ENCODE data around the gene TCP11L2. TPM values are rescaled to one million over a fixed set of nuclear protein-coding genes. Genes with fewer than 3 reads are reported as not detected.

Gene TCP11L2
- total RNA-seq, 1 experiment from 2014 or later, result 7.7 TPM

- no peak overlapping the region for H3K4me3 Mint-ChIP-seq (ENCODE audit: unreplicated experiment)
- Histone ChIP-seq H3K4me1 (peaks cover 15% of the 10 kb centered on the region), H3K27me3 (replicated peaks; ENCODE audit: control insufficient read depth, insufficient read depth, low read length) (no peaks in the 10 kb centered on the region), H3K4me3 (ENCODE audit: low read depth, low read length) (no peak overlapping the region), H3K9me3 (no peaks in the 10 kb centered on the region), H3K36me3 (ENCODE audit: control insufficient read depth, insufficient read depth, low read length) (no peaks in the 10 kb centered on the region)
- H3K36me3 Mint-ChIP-seq (ENCODE audit: insufficient read depth, unreplicated experiment), result no peaks in the 10 kb centered on the region
- no peaks in the 10 kb centered on the region for H3K9me3 Mint-ChIP-seq (ENCODE audit: unreplicated experiment)
- TF ChIP-seq CTCF (IDR thresholded peaks at IDR 0.05; ENCODE audit: insufficient read depth in 1 of 2, low read depth in 1 of 2, low read length in 1 of 2, severe bottlenecking in 1 of 2, unreplicated experiment in 1 of 2), result no peak
- BruUV-seq (replicated peaks), result no TSS peak
- intact Hi-C loops (cut with micrococcal nuclease; ENCODE audit: unreplicated experiment), result no loop called here
- ChIA-PET POLR2A (no interaction called here), CTCF (no interaction called here)
- H3K27me3 Mint-ChIP-seq (ENCODE audit: insufficient read depth, unreplicated experiment), result no peaks in the 10 kb centered on the region
- H3K4me1 Mint-ChIP-seq (ENCODE audit: low read depth, unreplicated experiment), result peaks cover 19% of the 10 kb centered on the region
- DNase-seq, result peak; percentile 52 to 63
- H3K27ac Mint-ChIP-seq (ENCODE audit: unreplicated experiment), result peak overlapping the region; percentile 92
These were observed 13.9 kb upstream of the TCP11L2 start for GRCh38 chr12:106288494-106289195.

- BruUV-seq (replicated peaks), result no TSS peak
- H3K4me3 Mint-ChIP-seq (ENCODE audit: unreplicated experiment), result no peak overlapping the region
- Histone ChIP-seq H3K4me3 (ENCODE audit: low read depth, low read length) (no peak overlapping the region), H3K4me1 (peaks cover 15% of the 10 kb centered on the region), H3K9me3 (no peaks in the 10 kb centered on the region), H3K27me3 (replicated peaks; ENCODE audit: control insufficient read depth, insufficient read depth, low read length) (no peaks in the 10 kb centered on the region), H3K36me3 (ENCODE audit: control insufficient read depth, insufficient read depth, low read length) (no peaks in the 10 kb centered on the region)
- H3K4me1 Mint-ChIP-seq (ENCODE audit: low read depth, unreplicated experiment), result peaks cover 16% of the 10 kb centered on the region
- H3K27ac Mint-ChIP-seq (ENCODE audit: unreplicated experiment), result peak overlapping the region; percentile 92
- no peak for DNase-seq
- H3K9me3 Mint-ChIP-seq (ENCODE audit: unreplicated experiment), result no peaks in the 10 kb centered on the region
- intact Hi-C loops (cut with micrococcal nuclease; ENCODE audit: unreplicated experiment), result no loop called here
- H3K27me3 Mint-ChIP-seq (ENCODE audit: insufficient read depth, unreplicated experiment), result no peaks in the 10 kb centered on the region
- CTCF ChIA-PET, result no interaction called here
- TF ChIP-seq CTCF (IDR thresholded peaks at IDR 0.05; ENCODE audit: insufficient read depth in 1 of 2, low read depth in 1 of 2, low read length in 1 of 2, severe bottlenecking in 1 of 2, unreplicated experiment in 1 of 2), result no peak
- POLR2A ChIA-PET, result no interaction called here
- H3K36me3 Mint-ChIP-seq (ENCODE audit: insufficient read depth, unreplicated experiment), result no peaks in the 10 kb centered on the region
These were observed 13.3 kb upstream of the TCP11L2 start for GRCh38 chr12:106289196-106289681.

GRCh38 chr12:106290666-106291065, 11.9 kb upstream of the TCP11L2 start:
- Histone ChIP-seq H3K9me3 (no peaks in the 10 kb centered on the region), H3K4me1 (peaks cover 15% of the 10 kb centered on the region), H3K36me3 (ENCODE audit: control insufficient read depth, insufficient read depth, low read length) (no peaks in the 10 kb centered on the region), H3K27me3 (replicated peaks; ENCODE audit: control insufficient read depth, insufficient read depth, low read length) (no peaks in the 10 kb centered on the region), H3K4me3 (ENCODE audit: low read depth, low read length) (no peak overlapping the region)
- TF ChIP-seq CTCF (IDR thresholded peaks at IDR 0.05; ENCODE audit: insufficient read depth in 1 of 2, low read depth in 1 of 2, low read length in 1 of 2, severe bottlenecking in 1 of 2, unreplicated experiment in 1 of 2), result no peak
- H3K4me3 Mint-ChIP-seq (ENCODE audit: unreplicated experiment), result no peak overlapping the region
- POLR2A ChIA-PET, result no interaction called here
- DNase-seq, result no peak
- intact Hi-C loops (cut with micrococcal nuclease; ENCODE audit: unreplicated experiment), result no loop called here
- no peaks in the 10 kb centered on the region for H3K27me3 Mint-ChIP-seq (ENCODE audit: insufficient read depth, unreplicated experiment)
- H3K36me3 Mint-ChIP-seq (ENCODE audit: insufficient read depth, unreplicated experiment), result no peaks in the 10 kb centered on the region
- CTCF ChIA-PET, result no interaction called here
- peaks cover 7% of the 10 kb centered on the region for H3K4me1 Mint-ChIP-seq (ENCODE audit: low read depth, unreplicated experiment)
- no peak overlapping the region for H3K27ac Mint-ChIP-seq (ENCODE audit: unreplicated experiment)
- H3K9me3 Mint-ChIP-seq (ENCODE audit: unreplicated experiment), result no peaks in the 10 kb centered on the region
- BruUV-seq (replicated peaks), result no TSS peak

All from Caco-2 (cell line).